GM12875 (cell line): ENCODE data around the gene ALOX15.
"Not testable (repeated sequence)": the region's sequence is repeated elsewhere in the genome, so short reads cannot be mapped to it uniquely, and the experiment has no call there.

ENCODE experiments used
- H3K4me3 ChIP-seq: one replicate; pipeline ENCODE4 v1.5.1; 2011; ENCODE audit warnings: low read depth, low read length, control low read depth
- TF ChIP-seq, protein P1 (sequence below): IDR thresholded peaks from 2 replicates; pipeline ENCODE4 v1.5.1; 2011; ENCODE audit warnings: low read depth, mild to moderate bottlenecking, control low read depth, inconsistent platforms, low read length, moderate library complexity, borderline replicate concordance; ENCODE audit not compliant: insufficient read depth

ALOX15 gene, protein sequence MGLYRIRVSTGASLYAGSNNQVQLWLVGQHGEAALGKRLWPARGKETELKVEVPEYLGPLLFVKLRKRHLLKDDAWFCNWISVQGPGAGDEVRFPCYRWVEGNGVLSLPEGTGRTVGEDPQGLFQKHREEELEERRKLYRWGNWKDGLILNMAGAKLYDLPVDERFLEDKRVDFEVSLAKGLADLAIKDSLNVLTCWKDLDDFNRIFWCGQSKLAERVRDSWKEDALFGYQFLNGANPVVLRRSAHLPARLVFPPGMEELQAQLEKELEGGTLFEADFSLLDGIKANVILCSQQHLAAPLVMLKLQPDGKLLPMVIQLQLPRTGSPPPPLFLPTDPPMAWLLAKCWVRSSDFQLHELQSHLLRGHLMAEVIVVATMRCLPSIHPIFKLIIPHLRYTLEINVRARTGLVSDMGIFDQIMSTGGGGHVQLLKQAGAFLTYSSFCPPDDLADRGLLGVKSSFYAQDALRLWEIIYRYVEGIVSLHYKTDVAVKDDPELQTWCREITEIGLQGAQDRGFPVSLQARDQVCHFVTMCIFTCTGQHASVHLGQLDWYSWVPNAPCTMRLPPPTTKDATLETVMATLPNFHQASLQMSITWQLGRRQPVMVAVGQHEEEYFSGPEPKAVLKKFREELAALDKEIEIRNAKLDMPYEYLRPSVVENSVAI

DNA sequence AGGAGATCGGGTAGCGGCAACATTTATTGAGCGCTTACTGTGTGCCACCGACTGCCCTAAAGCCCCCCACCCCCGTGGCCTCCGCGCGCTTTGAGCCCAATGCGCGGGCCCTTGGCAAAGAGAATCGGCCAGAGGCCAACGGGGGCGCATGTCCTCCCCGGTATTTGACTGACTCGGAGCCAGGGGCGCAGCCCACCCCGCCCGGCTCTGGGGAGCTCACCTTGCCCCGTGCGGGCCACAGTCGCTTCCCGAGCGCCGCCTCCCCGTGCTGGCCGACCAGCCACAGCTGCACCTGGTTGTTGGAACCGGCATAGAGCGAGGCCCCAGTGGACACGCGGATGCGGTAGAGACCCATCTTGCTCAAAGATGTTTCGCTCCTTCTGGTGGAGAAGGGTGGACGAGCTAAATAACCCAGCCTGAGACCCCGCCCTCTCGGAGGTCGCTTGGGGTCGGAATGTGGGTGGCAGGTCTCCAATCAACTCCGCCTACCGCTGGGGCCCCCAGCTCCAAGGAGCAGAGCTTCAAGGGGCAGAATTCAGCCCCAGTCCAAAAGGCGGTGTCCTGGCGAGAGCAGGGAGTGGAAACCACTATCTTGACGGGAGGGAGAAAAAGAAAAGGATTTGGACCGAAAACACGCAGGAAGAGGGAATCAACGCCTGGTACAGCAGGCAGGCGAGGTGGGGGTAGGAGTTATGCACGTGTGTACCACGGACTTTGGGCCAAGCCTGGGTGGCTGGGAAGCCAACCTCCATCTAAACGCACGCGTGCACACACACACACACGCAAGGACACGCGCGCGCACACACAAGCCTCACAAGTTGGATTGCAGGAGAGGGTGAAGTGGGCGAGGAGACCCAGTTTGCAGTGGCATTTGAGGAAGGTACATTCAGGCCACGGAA lies at the start of gene ALOX15:
ALOX15 (minus strand) TSS at position 382 of the 899 bp plus-strand sequence; CDS start at position 355, 27 bp downstream.
- no peak within 1 kb of the TSS for H3K4me3 ChIP-seq
- TF ChIP-seq, protein P1, sequence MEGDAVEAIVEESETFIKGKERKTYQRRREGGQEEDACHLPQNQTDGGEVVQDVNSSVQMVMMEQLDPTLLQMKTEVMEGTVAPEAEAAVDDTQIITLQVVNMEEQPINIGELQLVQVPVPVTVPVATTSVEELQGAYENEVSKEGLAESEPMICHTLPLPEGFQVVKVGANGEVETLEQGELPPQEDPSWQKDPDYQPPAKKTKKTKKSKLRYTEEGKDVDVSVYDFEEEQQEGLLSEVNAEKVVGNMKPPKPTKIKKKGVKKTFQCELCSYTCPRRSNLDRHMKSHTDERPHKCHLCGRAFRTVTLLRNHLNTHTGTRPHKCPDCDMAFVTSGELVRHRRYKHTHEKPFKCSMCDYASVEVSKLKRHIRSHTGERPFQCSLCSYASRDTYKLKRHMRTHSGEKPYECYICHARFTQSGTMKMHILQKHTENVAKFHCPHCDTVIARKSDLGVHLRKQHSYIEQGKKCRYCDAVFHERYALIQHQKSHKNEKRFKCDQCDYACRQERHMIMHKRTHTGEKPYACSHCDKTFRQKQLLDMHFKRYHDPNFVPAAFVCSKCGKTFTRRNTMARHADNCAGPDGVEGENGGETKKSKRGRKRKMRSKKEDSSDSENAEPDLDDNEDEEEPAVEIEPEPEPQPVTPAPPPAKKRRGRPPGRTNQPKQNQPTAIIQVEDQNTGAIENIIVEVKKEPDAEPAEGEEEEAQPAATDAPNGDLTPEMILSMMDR = no peak

DNA sequence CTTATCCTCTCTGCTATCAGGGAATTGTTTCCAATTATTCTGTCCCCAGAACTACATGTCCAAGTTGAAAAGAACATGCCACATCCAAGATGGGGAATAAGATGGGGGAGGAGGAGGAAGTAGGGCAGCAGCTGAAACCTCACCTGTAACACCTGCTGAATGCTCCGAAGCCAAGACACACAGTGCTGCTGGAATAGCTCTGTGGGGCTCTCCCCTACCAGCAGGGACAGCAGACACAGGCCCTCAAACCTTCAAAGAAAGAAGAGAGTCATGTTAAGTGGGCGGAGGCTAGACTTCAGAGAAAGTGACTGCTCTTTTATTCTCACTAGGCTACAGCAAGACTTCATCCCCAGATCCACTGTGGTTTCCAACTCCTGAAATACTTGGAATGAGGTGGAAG lies 49.3 kb upstream of the ALOX15 start:
- H3K4me3 ChIP-seq = no peak overlapping the region

DNA sequence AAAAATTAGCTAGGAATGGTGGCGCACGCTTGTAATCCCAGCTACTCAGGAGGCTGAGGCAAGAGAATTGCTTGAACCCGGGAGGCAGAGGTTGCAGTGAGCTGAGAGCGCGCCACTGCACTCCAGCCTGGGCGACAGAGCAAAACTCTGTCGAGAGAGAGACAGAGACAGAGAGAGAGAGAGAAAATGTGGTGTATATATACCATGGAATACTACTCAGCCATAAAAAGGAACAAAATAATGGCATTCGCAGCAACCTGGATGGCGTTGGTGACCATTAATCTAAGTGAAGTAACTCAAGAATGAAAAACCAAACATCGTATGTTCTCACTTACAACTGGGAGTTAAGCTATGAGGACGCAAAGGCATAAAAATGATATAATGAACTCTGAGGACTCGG lies 48.4 kb upstream of the ALOX15 start:
- not testable (repeated sequence) for H3K4me3 ChIP-seq

More for the DNA sequence above, 49.3 kb upstream of the ALOX15 start:
- TF ChIP-seq, protein P1 = no peak

DNA sequence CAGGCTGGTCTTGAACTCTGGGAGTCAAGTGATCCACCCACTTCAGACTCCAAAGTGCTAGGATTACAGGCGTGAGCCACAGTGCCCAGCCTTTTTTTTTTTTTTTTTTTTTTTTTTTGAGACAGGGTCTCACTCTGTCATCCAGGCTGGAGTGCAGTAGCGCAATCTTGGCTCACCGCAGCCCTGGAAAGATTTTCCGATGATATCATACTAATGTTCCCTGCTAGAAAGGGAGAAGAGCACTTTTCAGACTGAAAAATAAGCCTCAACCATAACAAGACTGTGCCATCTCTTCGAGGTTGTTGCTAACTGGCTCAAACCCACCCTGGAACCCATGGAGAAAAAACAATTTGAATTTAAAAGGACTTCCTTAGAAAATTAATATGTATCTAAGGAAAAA lies 42.3 kb upstream of the ALOX15 start:
- not testable (repeated sequence) for H3K4me3 ChIP-seq

DNA sequence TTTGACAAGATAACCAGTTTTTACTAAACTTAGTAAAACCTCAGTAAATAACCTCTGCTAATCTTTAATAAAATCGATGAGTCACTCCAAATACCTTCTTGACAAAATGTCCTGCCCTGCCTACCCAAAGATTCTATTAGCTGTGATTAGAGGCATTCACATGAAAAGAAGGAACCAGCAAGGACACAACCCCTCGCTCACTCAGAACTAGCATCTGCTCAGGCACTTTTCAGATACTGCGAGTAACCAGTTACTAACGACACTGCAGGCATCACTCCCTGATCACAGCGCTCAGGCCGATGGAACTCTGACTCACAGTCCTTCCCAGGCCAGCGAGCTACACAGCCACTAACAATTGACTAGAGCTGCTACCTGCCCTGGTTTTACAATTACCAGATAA lies 38.2 kb upstream of the ALOX15 start:
- H3K4me3 ChIP-seq = no peak overlapping the region
- TF ChIP-seq, protein P1 = no peak

DNA sequence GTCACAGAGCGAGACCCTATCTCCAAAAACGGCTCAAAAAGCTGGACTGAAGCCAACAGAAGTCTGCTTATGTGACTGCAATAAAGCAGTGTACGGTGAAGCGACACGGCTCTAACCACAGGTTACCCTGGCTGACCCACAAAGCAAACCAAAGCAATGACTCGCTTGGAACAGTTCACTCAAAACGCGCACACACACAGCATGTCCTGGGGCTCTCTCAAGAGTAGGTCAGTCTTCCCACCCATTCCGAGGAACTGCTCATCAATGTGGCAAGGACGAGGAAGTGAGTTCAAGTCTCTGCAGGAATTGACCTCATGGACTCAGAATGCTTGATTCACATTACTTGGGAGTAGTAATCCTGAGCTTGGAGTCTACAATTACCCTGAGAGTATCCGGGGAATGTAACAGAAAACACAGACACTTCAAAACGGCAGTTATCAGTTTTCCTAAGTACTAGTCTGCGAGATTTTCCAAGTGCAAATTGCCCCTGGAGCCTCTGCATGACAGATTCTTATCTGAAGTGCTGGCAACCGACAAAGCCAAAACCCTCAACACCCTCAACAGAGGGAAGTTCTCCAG lies 37.1 kb upstream of the ALOX15 start:
- TF ChIP-seq, protein P1 = no peak
- no peak overlapping the region for H3K4me3 ChIP-seq

DNA sequence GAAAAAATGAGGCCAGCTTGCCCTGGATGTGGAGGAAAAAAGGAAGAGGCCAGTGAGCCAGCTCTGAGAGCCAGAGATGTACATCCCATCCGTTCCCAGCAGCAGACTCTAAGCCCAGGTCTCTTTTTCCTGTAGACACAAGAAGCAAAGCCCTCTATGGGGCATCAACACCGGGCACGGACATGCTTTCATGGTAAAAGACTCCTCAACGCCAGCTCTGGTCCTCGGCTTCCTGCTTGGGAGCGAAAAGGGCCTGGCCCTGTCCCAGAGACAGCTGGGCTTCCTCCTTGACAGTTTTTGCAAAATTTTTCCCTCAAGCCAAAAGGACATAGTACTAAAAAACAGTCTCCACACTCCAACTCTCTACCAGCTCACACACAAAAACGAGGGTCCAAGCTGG lies 35.3 kb upstream of the ALOX15 start:
- H3K4me3 ChIP-seq = no peak overlapping the region
- TF ChIP-seq, protein P1 = no peak
